ENCODE data around the gene SHPK. TPM values are rescaled to one million over a fixed set of nuclear protein-coding genes. Genes with fewer than 3 reads are reported as not detected.

The SHPK gene
- total and polyA plus RNA-seq, 8 donors = 10.4 to 16.8 (median 13.8) TPM

- no peak for DNase-seq
- H3K9me3 ChIP-seq = no peaks in the 10 kb centered on the region
- no peak for ATAC-seq
- H3K36me3 ChIP-seq = peaks cover 0 to 76% of the 10 kb centered on the region in 2 donors
- no peak overlapping the region for H3K27ac ChIP-seq
- H3K4me3 ChIP-seq = no peak overlapping the region
- intact Hi-C loops (cut with DNase I) = no loop called here
- no peaks in the 10 kb centered on the region for H3K27me3 ChIP-seq
- H3K4me1 ChIP-seq = no peaks in the 10 kb centered on the region
- TF ChIP-seq CTCF (IDR thresholded peaks at IDR 0.05) = no peak
These were observed 8.3 kb downstream of the SHPK start for GRCh38 chr17:3627769-3628167.

- Histone ChIP-seq H3K4me1 (no peaks in the 10 kb centered on the region), H3K27me3 (no peaks in the 10 kb centered on the region), H3K9me3 (no peaks in the 10 kb centered on the region), H3K4me3 (no peak overlapping the region), H3K36me3 (peaks cover 0 to 82% of the 10 kb centered on the region in 2 donors), H3K27ac (no peak overlapping the region)
- intact Hi-C loops (cut with DNase I) = no loop called here
- no peak for ATAC-seq
- DNase-seq = no peak
- no peak for TF ChIP-seq CTCF (IDR thresholded peaks at IDR 0.05)
These were observed 8.9 kb downstream of the SHPK start for GRCh38 chr17:3626831-3627768.

- intact Hi-C loops (cut with DNase I) = no loop called here
- no peak for ATAC-seq
- Histone ChIP-seq H3K27ac (no peak overlapping the region), H3K9me3 (no peaks in the 10 kb centered on the region), H3K4me3 (no peak overlapping the region), H3K4me1 (no peaks in the 10 kb centered on the region), H3K36me3 (peaks cover 0 to 98% of the 10 kb centered on the region in 2 donors), H3K27me3 (no peaks in the 10 kb centered on the region)
- no peak for TF ChIP-seq CTCF (IDR thresholded peaks at IDR 0.05)
- no peak for DNase-seq
These were observed 13.0 kb downstream of the SHPK start for GRCh38 chr17:3622977-3623594.

- Histone ChIP-seq H3K9me3 (peaks cover 0 to 7% of the 10 kb centered on the region in 2 donors), H3K4me1 (no peaks in the 10 kb centered on the region), H3K27ac (no peak overlapping the region), H3K27me3 (no peaks in the 10 kb centered on the region), H3K4me3 (no peak overlapping the region), H3K36me3 (peaks cover 0 to 97% of the 10 kb centered on the region in 2 donors)
- intact Hi-C loops (cut with DNase I) = no loop called here
- ATAC-seq (no peak), DNase-seq (no peak)
- TF ChIP-seq CTCF (IDR thresholded peaks at IDR 0.05) = no peak
These were observed 14.8 kb downstream of the SHPK start for GRCh38 chr17:3621146-3621720.

All from left lung (tissue), 10 donors.